ENCODE measurements around the gene GOLGA7B.
A peak's percentile ranks its signal among the peaks of the same experiment; 100 is the strongest.

Gene GOLGA7B
- long read RNA-seq, donor 1, partial matches to known transcripts, result 0 of 8 reads
- long read RNA-seq, donor 1, other reads (novel, unspliced or antisense), result 8 of 8 reads
- long read RNA-seq, donor 2, result 0 reads
- long read RNA-seq, donor 3, result 0 reads
- long read RNA-seq, donor 4, partial matches to known transcripts, result 0 of 7 reads
- long read RNA-seq, donor 4, other reads (novel, unspliced or antisense), result 7 of 7 reads
- long read RNA-seq, donor 5, result 0 reads
- long read RNA-seq, donor 6, result 0 reads
- long read RNA-seq, donor 7, partial matches to known transcripts, result 5 of 13 reads
- long read RNA-seq, donor 7, other reads (novel, unspliced or antisense), result 8 of 13 reads
- long read RNA-seq, donor 8, partial matches to known transcripts, result 0 of 5 reads
- long read RNA-seq, donor 8, other reads (novel, unspliced or antisense), result 5 of 5 reads

DNA sequence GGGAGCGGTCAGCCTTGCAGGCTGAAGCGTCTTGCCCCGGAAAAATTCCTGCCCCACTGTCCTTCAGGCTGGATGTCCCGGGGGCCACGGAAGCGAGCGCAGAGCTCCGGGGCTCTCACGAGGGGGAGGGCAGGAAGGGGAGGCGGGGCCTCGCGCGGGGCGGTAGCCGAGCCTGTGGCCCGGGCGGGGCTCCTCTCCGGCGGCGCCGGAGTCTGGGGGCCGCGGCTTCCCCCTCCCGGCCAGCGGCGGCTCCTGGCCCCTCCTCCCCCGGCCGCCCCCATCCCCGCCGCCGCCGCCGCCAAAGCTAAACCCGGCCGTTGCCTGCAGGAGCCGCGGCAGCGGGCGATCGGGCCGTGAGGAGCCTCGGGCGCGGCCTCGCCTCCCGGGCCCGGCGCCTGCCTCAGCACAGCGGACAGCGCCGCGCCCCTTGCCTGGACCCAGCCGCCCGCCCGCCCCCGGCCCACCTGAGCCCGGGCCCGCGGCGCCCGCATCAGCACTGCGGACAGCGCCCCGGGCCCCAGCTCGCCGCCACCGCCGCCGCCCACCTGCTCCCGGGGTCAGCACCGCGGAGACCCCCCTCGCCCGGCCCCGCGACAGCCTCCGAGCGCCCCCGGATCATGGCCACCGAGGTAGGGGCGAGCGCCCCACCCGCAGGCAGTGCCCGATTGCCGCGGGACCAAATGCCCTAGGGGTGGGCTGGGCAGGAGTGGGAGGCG, at the start of gene GOLGA7B:
TSS of gene GOLGA7B (plus strand) at position 157 of the 716 bp plus-strand sequence. CDS start at position 618, 461 bp downstream.
- DNase-seq, result peak; percentile 35

GRCh38 chr10:97800474-97800873, 49.2 kb upstream of the GOLGA7B start:
- DNase-seq, result no peak

DNA sequence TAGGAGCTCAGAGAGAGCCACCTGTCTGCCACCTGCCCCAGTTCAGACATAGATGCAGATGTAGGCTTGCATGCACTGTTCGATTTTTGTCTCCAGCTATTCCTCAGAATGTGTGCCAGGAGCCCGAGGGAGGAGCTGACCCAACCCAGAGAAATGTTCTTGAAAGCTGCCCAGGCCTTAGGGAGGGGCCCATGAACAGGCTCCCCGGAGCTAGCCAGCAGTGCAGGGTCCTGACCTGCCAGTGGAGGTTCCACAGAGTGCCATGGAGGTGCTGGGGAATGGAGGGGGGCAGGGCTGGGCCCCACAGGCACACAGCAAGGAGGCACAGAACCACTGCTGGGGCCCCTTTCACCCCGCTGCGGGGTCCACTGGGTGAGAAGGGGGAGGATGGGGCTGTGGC, 48.2 kb upstream of the GOLGA7B start:
- no peak for DNase-seq

GRCh38 chr10:97805096-97805884, 44.4 kb upstream of the GOLGA7B start:
- no peak for DNase-seq

DNA sequence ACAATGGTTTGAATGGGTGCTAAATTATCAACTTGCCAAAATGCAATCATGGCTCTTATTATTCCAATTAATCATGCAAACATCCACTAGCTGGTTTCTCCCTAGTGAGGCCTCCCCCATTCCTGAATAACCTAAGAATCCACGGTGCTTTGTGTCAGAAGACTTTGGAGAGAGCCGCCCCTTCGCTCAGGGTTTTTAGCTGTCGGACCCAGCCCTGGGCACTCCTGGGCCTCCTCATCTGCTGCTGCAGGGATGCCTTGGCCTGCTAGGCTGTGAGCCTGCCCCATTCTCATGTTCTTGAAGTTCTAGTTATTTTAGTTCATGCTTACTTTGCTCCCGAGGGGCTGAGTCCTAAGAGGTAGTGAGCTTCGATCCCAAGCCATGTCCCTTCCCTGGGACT, 43.7 kb upstream of the GOLGA7B start:
- DNase-seq, result no peak

DNA sequence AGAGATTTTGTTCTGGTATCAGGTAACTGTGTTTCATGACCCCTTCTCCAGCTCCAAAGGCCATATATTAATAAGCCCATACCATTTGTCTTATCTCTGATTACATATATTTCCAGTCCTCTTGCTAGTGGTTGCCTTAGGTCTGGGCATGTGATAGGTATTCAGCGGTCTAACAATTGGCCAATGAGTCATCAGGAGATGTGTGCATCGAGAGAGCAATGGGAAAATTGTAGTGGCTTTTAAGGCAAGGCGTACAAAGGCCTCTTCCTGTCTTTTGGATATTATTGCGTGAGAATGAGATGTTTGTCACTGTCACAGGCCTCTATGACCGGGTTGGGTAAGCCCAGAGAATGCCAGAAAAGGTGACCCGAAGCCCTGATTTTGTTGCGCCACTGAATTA, 39.2 kb upstream of the GOLGA7B start:
- no peak for DNase-seq

- no peak for DNase-seq
Observed at GRCh38 chr10:97811958-97812357, 37.7 kb upstream of the GOLGA7B start.

- no peak for DNase-seq
Observed at GRCh38 chr10:97812696-97813095, 36.9 kb upstream of the GOLGA7B start.

DNA sequence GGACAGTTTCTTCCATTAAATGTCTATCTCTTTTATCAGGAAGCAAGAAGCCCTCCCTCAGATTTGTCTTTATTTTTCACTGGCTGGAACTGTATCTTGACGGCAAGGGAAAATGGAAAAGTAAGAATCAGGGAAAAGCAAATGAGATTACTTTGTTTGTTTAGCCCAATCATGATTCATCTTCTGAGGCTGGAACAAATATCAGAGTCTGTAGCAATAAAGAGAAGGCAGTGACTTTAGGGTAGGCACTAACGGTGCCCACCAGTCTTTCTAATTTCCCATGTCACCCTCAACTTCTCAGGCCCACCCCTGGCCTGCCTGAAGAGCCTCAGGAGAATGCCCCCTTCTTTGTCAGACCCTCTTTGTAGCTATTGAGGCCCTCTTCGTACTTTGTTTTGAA, 36.3 kb upstream of the GOLGA7B start:
- no peak for DNase-seq

GRCh38 chr10:97814996-97815395, 34.6 kb upstream of the GOLGA7B start:
- DNase-seq, result no peak

- no peak for DNase-seq
Observed at GRCh38 chr10:97816609-97817008, 33.0 kb upstream of the GOLGA7B start.

- DNase-seq, result no peak
Observed at GRCh38 chr10:97818572-97818971, 31.1 kb upstream of the GOLGA7B start.

DNA sequence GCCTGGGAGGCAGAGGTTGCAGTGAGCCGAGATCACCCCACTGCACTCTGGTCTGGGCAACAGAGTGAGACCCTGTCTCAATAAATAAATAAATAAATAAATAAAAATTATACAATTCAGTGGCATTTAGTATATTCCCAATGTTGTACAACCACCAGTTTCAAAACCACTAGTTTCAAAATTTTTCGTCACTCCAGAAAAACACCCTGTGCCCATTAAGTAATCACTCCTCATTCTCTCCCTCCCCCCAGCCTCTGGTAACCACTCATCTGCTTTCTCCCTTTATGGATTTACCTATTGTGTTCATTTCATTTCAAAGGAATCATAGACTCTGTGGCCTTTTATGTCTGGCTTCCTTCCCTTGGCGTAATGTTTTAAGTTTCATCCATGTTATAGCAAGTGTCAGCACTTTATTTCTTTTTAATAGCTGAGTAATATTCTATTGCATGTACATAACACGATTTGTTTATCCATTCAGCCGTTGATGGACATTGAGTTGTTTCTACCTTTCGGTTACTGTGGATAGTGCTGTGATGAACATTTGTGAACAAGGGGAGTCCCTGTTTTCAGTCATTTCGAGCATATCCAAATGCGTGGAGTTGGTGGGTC, 29.4 kb upstream of the GOLGA7B start:
- no peak for DNase-seq

GRCh38 chr10:97821308-97822038, 28.2 kb upstream of the GOLGA7B start:
- no peak for DNase-seq

- no peak for DNase-seq
Observed at GRCh38 chr10:97822261-97822687, 27.4 kb upstream of the GOLGA7B start.

DNA sequence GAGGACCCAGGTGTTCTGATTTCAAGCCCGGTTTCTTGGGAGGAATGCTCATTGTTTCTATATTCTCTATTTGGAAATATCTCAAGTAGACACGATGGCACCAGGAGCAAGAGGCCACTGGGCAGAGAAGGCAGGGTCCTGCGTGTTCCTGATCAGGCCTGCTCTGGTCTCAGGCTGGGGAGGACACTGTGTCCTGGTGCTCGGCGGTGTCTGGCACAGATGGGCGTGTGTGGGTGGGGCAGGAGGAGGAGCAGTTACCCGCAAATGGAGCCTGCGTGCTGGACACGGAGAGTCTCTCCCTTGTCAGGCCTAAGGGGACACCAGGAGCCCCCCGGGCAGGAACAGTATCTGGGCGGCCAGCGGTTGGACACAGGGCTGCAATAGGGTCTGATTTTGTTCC, 25.9 kb upstream of the GOLGA7B start:
- DNase-seq, result no peak

DNA sequence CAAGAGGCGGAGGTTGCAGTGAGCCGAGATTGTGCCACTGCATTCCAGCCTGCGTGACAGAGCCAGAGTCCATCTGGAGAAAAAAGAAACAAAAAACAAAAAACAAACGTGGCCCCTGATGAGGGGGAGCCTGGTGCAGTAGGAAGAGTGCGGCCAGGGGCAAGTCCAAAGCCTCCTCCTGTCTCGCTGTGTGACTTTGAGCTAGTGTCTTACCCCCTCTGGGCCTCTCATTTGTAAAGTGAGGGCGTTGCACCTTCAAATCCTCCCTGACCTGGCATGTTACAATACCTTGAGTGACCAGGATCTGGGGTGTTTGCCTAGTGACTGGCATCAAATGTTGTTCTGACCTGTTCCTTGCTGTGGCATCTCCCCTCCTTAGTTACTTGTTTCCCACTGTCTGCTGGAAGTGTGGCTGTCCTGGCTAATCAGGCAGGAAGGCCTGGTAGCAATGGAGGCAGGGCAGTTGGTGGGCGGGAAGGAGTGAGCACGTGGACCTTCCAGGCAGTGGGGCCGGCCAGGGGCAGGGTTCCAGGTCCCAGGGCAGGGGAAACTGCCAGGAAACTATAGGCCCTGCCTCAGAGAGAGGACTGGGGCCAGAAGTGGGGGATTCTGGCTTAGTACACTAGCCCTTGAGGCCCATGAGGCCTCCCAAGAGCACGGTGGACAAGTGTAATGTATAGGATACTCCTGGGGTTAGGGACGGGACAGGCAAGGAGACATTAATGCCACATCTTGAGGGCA, 24.5 kb upstream of the GOLGA7B start:
- DNase-seq, result no peak

- DNase-seq, result no peak
Observed at GRCh38 chr10:97826892-97827291, 22.8 kb upstream of the GOLGA7B start.

GRCh38 chr10:97827702-97828291, 21.8 kb upstream of the GOLGA7B start:
- no peak for DNase-seq

DNA sequence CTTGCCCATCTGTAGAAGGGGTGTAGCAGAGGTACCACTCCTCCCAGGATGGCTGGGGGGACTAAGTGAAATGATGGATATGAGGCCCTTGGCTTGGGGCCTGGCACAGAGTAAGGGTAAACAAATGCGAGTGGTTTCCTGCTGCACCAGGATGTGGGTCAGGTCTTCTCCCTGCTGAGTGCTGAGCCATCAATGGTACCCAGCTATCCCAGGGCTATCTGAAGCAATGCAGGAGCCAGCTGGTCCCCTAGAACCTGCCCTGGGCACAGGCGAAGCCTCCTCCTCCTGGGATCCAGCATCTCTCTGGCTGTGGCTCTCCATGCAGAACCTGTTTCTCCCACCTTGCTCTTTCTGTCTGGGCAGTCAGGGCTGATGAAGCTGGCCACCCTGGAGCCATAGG, 20.9 kb upstream of the GOLGA7B start:
- no peak for DNase-seq

- DNase-seq, result no peak
Observed at GRCh38 chr10:97830064-97830463, 19.6 kb upstream of the GOLGA7B start.

Measured in right kidney (tissue), 9 donors.